Body of pancreas (tissue), 4 donors: ENCODE measurements around the gene IL1B.

Experiments
- POLR2A ChIP-seq, 3 donors: fragments of 450-650 bp; IDR thresholded peaks; one replicate each; pipeline ENCODE4 v1.6.1; 2016; ENCODE audit warnings: antibody characterized with exemption in 3 of 3, mild to moderate bottlenecking in 2 of 3
- TF ChIP-seq, protein P1 (sequence below), 7 experiments: fragments of 450-650 bp in 4 of 7; fragments of 200-600 bp in 3 of 7; sonication (generic) in 3 of 7; IDR thresholded peaks; one replicate each; pipeline ENCODE4 v1.5.1; 2016 to 2019; ENCODE audit warnings: antibody characterized with exemption in 7 of 7

DNA sequence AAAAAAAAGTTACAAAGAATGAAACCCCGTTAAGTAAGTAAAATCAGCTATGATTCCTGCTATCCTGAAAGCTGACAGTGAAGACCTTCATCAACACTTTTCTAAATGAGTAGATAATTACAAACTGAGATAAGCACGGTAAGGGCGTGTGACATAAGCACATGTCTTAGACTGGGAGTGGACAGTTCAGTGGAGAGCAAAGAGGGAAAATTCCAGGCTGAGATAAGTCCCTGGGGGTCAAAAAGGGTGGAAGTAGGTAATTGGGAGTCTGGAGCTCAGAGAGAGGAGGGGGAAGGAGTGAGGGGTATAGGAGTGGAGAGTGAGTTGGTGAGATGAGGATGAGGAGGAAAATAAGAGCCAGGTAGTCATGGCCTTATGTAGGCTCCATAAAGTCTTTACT lies 47.9 kb downstream of the IL1B start:
- TF ChIP-seq, protein P1, sequence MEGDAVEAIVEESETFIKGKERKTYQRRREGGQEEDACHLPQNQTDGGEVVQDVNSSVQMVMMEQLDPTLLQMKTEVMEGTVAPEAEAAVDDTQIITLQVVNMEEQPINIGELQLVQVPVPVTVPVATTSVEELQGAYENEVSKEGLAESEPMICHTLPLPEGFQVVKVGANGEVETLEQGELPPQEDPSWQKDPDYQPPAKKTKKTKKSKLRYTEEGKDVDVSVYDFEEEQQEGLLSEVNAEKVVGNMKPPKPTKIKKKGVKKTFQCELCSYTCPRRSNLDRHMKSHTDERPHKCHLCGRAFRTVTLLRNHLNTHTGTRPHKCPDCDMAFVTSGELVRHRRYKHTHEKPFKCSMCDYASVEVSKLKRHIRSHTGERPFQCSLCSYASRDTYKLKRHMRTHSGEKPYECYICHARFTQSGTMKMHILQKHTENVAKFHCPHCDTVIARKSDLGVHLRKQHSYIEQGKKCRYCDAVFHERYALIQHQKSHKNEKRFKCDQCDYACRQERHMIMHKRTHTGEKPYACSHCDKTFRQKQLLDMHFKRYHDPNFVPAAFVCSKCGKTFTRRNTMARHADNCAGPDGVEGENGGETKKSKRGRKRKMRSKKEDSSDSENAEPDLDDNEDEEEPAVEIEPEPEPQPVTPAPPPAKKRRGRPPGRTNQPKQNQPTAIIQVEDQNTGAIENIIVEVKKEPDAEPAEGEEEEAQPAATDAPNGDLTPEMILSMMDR (IDR thresholded peaks at IDR 0.05) = no peak
- TF ChIP-seq POLR2A (IDR thresholded peaks at IDR 0.05) = no peak
